ENCODE results near the gene WNT7B.

Gene WNT7B

DNA sequence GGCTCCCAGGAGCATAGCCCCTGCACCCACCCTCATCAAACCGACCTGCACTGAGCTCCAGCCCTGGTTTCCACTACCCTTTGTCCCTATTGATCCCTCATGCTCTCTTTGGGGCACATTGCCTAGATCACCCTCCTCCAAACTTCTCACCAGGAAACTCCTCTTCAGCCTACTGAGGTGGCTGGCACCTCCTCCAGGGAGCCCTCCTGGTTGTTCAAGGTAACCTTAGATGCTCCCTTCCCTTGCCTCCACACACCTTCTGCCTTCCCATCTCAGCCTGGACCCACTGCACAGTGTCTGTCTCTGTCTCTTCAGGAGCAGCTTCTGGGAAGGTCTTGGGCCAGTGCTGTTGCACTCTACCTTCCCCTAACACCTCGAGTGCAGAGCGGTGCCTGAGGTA, 15.8 kb upstream of the WNT7B start:
- POLR2A ChIA-PET, result no interaction called here
- TF ChIP-seq, protein P1, sequence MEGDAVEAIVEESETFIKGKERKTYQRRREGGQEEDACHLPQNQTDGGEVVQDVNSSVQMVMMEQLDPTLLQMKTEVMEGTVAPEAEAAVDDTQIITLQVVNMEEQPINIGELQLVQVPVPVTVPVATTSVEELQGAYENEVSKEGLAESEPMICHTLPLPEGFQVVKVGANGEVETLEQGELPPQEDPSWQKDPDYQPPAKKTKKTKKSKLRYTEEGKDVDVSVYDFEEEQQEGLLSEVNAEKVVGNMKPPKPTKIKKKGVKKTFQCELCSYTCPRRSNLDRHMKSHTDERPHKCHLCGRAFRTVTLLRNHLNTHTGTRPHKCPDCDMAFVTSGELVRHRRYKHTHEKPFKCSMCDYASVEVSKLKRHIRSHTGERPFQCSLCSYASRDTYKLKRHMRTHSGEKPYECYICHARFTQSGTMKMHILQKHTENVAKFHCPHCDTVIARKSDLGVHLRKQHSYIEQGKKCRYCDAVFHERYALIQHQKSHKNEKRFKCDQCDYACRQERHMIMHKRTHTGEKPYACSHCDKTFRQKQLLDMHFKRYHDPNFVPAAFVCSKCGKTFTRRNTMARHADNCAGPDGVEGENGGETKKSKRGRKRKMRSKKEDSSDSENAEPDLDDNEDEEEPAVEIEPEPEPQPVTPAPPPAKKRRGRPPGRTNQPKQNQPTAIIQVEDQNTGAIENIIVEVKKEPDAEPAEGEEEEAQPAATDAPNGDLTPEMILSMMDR (IDR thresholded peaks at IDR 0.05; ENCODE audit: control extremely low read depth, extremely low read depth, low read depth, missing control alignments), result no peak
- CTCF ChIA-PET, result interaction anchor here (1.1 to 3.3 kb wide), 2 partner anchors 9 to 123 kb away, joined by 3 to 30 read pairs; no protein-coding TSS in a partner anchor

DNA sequence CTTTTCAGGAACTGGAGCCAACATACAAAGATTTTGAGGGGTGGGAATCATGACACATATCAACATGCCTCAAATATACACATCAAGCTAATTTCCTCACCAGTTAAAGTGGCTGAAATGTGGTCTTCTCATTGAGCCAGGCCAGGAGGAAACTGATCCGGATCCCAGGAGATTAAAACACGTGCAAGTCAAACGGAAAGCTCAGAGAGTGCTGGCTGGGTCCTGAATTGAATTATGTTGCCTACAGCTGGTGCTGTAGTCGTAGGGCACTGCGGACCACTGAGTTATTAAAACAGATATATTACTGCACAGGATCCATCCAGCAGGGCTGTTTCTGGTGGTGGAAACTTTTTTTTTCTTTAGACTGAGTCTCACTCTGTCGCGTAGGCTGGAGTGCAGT, 14.1 kb upstream of the WNT7B start:
- ChIA-PET POLR2A (interaction anchor here (0.6 kb wide), 1 partner anchor 601 kb away, joined by 5 read pairs; no protein-coding TSS in a partner anchor), CTCF (interaction anchor here (0.7 to 3.3 kb wide), 4 partner anchors 15 to 413 kb away, joined by 3 to 30 read pairs (median 10); no protein-coding TSS in a partner anchor)

More for the DNA sequence above, 15.8 kb upstream of the WNT7B start:
- DNase-seq (ENCODE audit: extremely low spot score), result no peak

DNA sequence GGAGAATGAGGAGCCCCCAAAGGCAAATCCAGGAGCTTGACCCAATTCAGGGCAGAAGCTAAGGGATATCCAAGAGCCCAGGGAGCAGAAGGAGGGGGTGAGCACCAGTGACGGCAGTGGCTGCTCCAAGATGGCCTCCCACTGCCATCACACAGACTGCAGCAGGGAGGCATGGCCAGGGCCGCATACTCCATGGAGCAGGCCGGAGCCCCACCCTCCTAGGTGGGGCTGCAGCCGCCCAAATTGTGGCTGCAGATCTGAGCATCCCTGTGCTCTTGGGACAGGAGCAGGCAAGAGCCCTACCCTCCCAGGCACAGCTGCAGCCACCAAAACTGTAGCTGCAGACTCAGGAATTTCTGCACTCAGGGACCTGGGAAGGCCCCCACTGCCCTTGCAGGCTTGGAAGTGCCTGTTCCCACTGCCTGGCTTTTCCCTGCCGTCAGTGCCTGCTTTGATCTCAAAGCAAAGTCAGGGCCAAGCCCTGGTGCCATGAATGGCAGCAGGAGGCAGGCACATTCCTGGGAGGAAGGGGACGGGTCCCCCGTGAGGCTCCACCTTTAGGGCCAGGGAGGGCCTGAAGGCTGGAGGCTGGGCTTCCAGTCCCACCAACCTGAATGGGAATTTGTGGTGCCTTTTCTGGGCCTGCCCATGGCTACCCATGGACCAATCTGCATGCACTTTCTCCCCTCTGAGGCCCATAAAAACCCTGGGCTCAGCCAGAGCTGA, 10.3 kb upstream of the WNT7B start:
- TF ChIP-seq, protein P1 (IDR thresholded peaks at IDR 0.05; ENCODE audit: control extremely low read depth, extremely low read depth, low read depth, missing control alignments), result no peak
- DNase-seq (ENCODE audit: extremely low spot score), result no peak
- ChIA-PET CTCF (interaction anchor here (1.2 to 6.7 kb wide), 4 partner anchors 9 to 410 kb away, joined by 7 to 38 read pairs (median 10); no protein-coding TSS in a partner anchor), POLR2A (no interaction called here)

More for the DNA sequence above, 14.1 kb upstream of the WNT7B start:
- TF ChIP-seq, protein P1 (IDR thresholded peaks at IDR 0.05; ENCODE audit: control extremely low read depth, extremely low read depth, low read depth, missing control alignments), result no peak
- DNase-seq (ENCODE audit: extremely low spot score), result no peak

DNA sequence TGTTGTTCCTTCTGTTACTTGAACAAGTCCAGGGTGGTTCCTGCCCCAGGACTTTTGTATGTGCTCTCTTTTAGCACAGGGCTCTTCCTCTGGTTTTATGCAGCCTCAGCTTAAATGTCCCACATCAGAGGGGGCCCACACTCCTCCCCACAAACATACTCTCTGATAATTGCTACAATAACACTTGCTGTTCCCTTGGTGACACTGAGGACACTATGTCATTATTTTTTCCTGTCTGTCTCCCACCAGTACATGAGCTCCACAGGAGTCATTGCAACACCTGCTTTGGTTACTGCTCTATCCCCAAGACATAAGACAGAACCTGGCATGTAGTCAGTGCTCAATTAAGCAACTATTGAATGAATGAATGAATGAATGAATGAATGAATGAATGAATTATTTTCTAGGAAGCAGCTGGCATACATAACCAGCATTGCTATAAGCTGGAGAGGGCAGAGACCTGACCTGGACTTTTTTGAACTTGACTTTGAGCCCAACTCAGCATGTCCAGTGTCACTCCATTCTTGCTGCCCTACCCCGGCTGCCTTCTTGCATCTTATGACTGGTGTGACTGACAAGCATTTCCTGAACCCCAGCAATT, 7.5 kb upstream of the WNT7B start:
- TF ChIP-seq, protein P1 (IDR thresholded peaks at IDR 0.05; ENCODE audit: control extremely low read depth, extremely low read depth, low read depth, missing control alignments), result no peak
- POLR2A ChIA-PET, result no interaction called here
- DNase-seq (ENCODE audit: extremely low spot score), result no peak
- CTCF ChIA-PET, result interaction anchor here (0.9 to 6.7 kb wide), 9 partner anchors 10 to 407 kb away, joined by 3 to 38 read pairs (median 3); no protein-coding TSS in a partner anchor

DNA sequence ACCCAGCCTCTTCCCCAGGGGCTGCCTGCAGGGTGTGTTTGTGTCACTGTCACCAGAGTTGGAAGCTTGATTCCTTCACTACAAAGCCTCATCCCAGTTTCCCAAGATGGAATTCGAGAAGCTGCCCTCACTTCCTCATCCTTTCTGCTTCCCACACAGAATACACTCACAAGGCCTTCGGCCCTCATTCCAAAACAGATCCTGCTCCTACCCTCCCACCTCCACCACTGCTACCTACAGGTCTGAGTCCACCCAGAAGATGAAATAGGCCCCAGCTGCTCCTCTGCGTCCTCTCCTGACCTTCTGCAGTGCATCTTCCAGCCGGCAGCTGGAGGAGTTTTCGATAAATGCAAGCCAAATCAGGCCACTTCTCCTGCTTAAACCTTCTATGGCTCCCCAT, 6.8 kb upstream of the WNT7B start:
- CTCF ChIA-PET, result interaction anchor here (0.9 to 6.7 kb wide), 7 partner anchors 11 to 406 kb away, joined by 3 to 38 read pairs (median 4); no protein-coding TSS in a partner anchor
- DNase-seq (ENCODE audit: extremely low spot score), result no peak
- POLR2A ChIA-PET, result no interaction called here
- TF ChIP-seq, protein P1 (IDR thresholded peaks at IDR 0.05; ENCODE audit: control extremely low read depth, extremely low read depth, low read depth, missing control alignments), result no peak

DNA sequence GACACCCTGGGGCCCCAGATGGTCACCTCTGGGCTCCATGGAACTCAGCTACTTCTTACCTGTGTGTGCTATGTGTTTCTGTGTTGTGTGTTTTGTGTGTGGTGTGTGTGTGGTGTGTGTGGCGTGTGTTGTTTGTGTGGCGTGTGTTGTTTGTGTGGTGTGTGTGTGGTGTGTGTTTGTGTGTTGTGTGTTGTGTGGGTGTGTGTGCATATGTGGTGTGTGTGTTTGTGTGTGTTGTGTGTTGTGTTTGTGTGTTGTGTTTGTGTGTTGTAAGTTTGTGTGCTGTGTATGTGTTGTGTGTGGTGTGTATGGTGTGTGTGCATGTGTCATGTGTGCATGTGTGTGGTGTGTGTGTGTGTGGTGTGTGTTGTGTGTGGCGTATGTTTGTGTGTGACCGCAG, 3.8 kb upstream of the WNT7B start:
- ChIA-PET POLR2A (no interaction called here), CTCF (interaction anchor here (1.0 to 1.8 kb wide), 2 partner anchors 15 to 403 kb away, joined by 5 to 6 read pairs; no protein-coding TSS in a partner anchor)
- DNase-seq (ENCODE audit: extremely low spot score), result no peak
- TF ChIP-seq, protein P1 (IDR thresholded peaks at IDR 0.05; ENCODE audit: control extremely low read depth, extremely low read depth, low read depth, missing control alignments), result no peak
